ENCODE results near the gene ANKFN1.

DNA sequence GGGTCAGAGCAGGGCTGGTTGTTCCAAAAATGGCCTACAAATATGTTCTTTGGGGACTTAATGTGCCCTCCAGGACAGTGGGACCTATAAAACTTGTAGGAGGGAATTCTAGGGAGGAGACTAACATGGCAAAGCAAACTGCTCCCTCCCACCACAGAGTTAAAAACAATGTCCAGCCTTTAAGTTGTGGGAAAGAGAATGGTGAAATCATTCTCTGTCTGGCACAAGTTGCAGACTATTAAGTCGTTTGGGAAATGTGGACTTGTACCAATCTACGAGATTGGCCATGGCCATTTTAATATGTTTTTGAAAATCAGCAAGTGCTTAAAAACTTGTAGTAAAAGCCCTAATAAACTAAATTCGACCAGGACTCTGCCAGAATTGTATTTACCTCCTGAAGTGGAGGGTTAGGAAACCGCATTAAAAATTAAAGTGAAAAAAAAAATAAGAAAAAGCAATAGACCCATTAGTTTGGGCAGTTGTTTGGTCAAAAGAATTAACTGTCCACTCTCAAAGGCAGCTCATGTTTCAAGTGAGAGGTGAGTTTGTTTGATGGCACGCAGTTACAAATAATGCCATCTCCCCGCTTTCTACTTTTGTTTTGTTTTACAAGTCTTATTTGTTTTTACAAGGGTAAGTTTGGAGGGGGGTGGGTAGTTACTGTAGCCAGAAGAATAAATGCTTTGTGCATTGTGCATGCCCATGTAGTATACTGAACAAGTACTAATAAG, 32.4 kb downstream of the ANKFN1 start:
- TF ChIP-seq CTCF (IDR thresholded peaks at IDR 0.05 in 4 of 5, conservative IDR thresholded peaks at IDR 0.05 in 1 of 5) (no peak), POLR2A (IDR thresholded peaks at IDR 0.05) (no peak)
